ENCODE data around the gene GFRA1.

GRCh38 chr10:116270126-116270770, 2.8 kb downstream of the GFRA1 start:
- no peak for TF ChIP-seq POLR2AphosphoS5 (IDR thresholded peaks at IDR 0.05; ENCODE audit: low read depth, low read length)
- no peak for TF ChIP-seq ASH2L (IDR thresholded peaks at IDR 0.05; ENCODE audit: low read length)
- TF ChIP-seq POLR2A (IDR thresholded peaks at IDR 0.05; ENCODE audit: control extremely low read depth in 1 of 2, low read depth in 2 of 2, low read length in 2 of 2) = no peak
- no peak for TF ChIP-seq CTCF (IDR thresholded peaks at IDR 0.05; ENCODE audit: control extremely low read depth in 1 of 3, insufficient read depth in 1 of 3, low read depth in 1 of 3, low read length in 3 of 3)
- no peak for TF ChIP-seq TBP (IDR thresholded peaks at IDR 0.05; ENCODE audit: low read depth, low read length)
- TF ChIP-seq MAFK (IDR thresholded peaks at IDR 0.05; ENCODE audit: low read depth, low read length) = no peak
- TF ChIP-seq YY1 (IDR thresholded peaks at IDR 0.05; ENCODE audit: low read depth, low read length) = no peak
- no peak for TF ChIP-seq RAD21 (IDR thresholded peaks at IDR 0.05 in 1 of 2, conservative IDR thresholded peaks at IDR 0.05 in 1 of 2; ENCODE audit: low read depth in 2 of 2, low read length in 2 of 2)
- no peak for TF ChIP-seq MAX (IDR thresholded peaks at IDR 0.05)
